ENCODE results near the gene ZNF879.

DNA sequence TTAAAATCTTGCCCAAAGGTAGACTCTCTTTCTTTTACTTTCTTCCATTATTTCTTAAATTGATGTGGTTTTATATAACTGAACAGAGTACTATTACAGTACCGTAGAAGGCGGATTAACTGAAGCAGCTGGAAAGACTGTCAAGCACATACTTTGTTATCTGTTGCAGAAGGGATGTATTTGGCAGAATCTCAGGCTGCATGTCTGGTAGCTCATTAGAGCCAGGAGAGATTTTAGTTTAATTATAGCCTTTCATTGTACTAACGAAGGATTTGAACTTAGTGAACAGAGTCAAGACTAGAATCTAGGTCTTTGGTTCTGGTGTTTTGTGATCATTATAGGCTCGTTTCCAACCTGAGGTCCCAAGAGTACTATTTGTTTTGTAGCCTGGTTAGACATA, 57.1 kb downstream of the ZNF879 start:
- TF ChIP-seq, protein P1, sequence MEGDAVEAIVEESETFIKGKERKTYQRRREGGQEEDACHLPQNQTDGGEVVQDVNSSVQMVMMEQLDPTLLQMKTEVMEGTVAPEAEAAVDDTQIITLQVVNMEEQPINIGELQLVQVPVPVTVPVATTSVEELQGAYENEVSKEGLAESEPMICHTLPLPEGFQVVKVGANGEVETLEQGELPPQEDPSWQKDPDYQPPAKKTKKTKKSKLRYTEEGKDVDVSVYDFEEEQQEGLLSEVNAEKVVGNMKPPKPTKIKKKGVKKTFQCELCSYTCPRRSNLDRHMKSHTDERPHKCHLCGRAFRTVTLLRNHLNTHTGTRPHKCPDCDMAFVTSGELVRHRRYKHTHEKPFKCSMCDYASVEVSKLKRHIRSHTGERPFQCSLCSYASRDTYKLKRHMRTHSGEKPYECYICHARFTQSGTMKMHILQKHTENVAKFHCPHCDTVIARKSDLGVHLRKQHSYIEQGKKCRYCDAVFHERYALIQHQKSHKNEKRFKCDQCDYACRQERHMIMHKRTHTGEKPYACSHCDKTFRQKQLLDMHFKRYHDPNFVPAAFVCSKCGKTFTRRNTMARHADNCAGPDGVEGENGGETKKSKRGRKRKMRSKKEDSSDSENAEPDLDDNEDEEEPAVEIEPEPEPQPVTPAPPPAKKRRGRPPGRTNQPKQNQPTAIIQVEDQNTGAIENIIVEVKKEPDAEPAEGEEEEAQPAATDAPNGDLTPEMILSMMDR (IDR thresholded peaks at IDR 0.05 in 8 of 11, conservative IDR thresholded peaks at IDR 0.05 in 3 of 11), result no peak
- TF ChIP-seq POLR2AphosphoS5 (IDR thresholded peaks at IDR 0.05), result no peak
